ENCODE data around the gene PLEKHS1.

Gene PLEKHS1

GRCh38 chr10:113716109-113716910 is 35.2 kb upstream of the PLEKHS1 start:
- Histone ChIP-seq H3K4me1 (ENCODE audit: control insufficient read depth, insufficient read depth, low read length, unreplicated experiment) (no peaks in the 10 kb centered on the region), H3K79me2 (ENCODE audit: control insufficient read depth, insufficient read depth, low read length, unreplicated experiment) (no peaks in the 10 kb centered on the region), H3K27ac (ENCODE audit: low read depth, low read length) (no peak overlapping the region), H3K36me3 (ENCODE audit: insufficient read depth, low read length) (0 out of 2 replicates have a peak, but pooled peaks cover 6% of the 10 kb centered on the region), H2AFZ (ENCODE audit: low read length, unreplicated experiment) (no peak overlapping the region), H3K27me3 (ENCODE audit: insufficient read depth, low read length) (no peaks in the 10 kb centered on the region), H3K4me3 (ENCODE audit: low read depth, low read length) (no peak overlapping the region)

GRCh38 chr10:113718969-113719822 is 32.3 kb upstream of the PLEKHS1 start:
- 0 out of 2 replicates have a peak, but pooled peaks cover 6% of the 10 kb centered on the region for H3K36me3 ChIP-seq (ENCODE audit: insufficient read depth, low read length)
- no peak overlapping the region for H3K4me3 ChIP-seq (ENCODE audit: low read depth, low read length)
- no peaks in the 10 kb centered on the region for H3K79me2 ChIP-seq (ENCODE audit: control insufficient read depth, insufficient read depth, low read length, unreplicated experiment)
- no peak overlapping the region for H3K27ac ChIP-seq (ENCODE audit: low read depth, low read length)
- H2AFZ ChIP-seq (ENCODE audit: low read length, unreplicated experiment), result no peak overlapping the region
- H3K27me3 ChIP-seq (ENCODE audit: insufficient read depth, low read length), result no peaks in the 10 kb centered on the region
- no peaks in the 10 kb centered on the region for H3K4me1 ChIP-seq (ENCODE audit: control insufficient read depth, insufficient read depth, low read length, unreplicated experiment)

- Histone ChIP-seq H3K27ac (ENCODE audit: low read depth, low read length) (no peak overlapping the region), H3K79me2 (ENCODE audit: control insufficient read depth, insufficient read depth, low read length, unreplicated experiment) (no peaks in the 10 kb centered on the region), H3K36me3 (ENCODE audit: insufficient read depth, low read length) (0 out of 2 replicates have a peak, but pooled peaks cover 6% of the 10 kb centered on the region), H3K4me3 (ENCODE audit: low read depth, low read length) (no peak overlapping the region), H3K4me1 (ENCODE audit: control insufficient read depth, insufficient read depth, low read length, unreplicated experiment) (no peaks in the 10 kb centered on the region), H3K27me3 (ENCODE audit: insufficient read depth, low read length) (no peaks in the 10 kb centered on the region), H2AFZ (ENCODE audit: low read length, unreplicated experiment) (no peak overlapping the region)
These were observed 31.1 kb upstream of the PLEKHS1 start for GRCh38 chr10:113720386-113720785.

GRCh38 chr10:113732160-113732881 is 19.2 kb upstream of the PLEKHS1 start:
- Histone ChIP-seq H3K79me2 (ENCODE audit: control insufficient read depth, insufficient read depth, low read length, unreplicated experiment) (no peaks in the 10 kb centered on the region), H3K4me1 (ENCODE audit: control insufficient read depth, insufficient read depth, low read length, unreplicated experiment) (peaks cover 4% of the 10 kb centered on the region), H3K27me3 (ENCODE audit: insufficient read depth, low read length) (peaks cover 19% of the 10 kb centered on the region; the same call in 1 of the 2 replicates), H2AFZ (ENCODE audit: low read length, unreplicated experiment) (no peak overlapping the region), H3K27ac (ENCODE audit: low read depth, low read length) (no peak overlapping the region), H3K36me3 (ENCODE audit: insufficient read depth, low read length) (peaks cover 22% of the 10 kb centered on the region), H3K4me3 (ENCODE audit: low read depth, low read length) (no peak overlapping the region)

GRCh38 chr10:113732966-113733365 is 18.5 kb upstream of the PLEKHS1 start:
- no peak overlapping the region for H2AFZ ChIP-seq (ENCODE audit: low read length, unreplicated experiment)
- peaks cover 20% of the 10 kb centered on the region for H3K36me3 ChIP-seq (ENCODE audit: insufficient read depth, low read length)
- H3K79me2 ChIP-seq (ENCODE audit: control insufficient read depth, insufficient read depth, low read length, unreplicated experiment), result no peaks in the 10 kb centered on the region
- no peak overlapping the region for H3K4me3 ChIP-seq (ENCODE audit: low read depth, low read length)
- peaks cover 22% of the 10 kb centered on the region for H3K27me3 ChIP-seq (ENCODE audit: insufficient read depth, low read length)
- H3K27ac ChIP-seq (ENCODE audit: low read depth, low read length), result no peak overlapping the region
- H3K4me1 ChIP-seq (ENCODE audit: control insufficient read depth, insufficient read depth, low read length, unreplicated experiment), result peaks cover 4% of the 10 kb centered on the region

- Histone ChIP-seq H2AFZ (ENCODE audit: low read length, unreplicated experiment) (no peak overlapping the region), H3K27ac (ENCODE audit: low read depth, low read length) (no peak overlapping the region), H3K4me3 (ENCODE audit: low read depth, low read length) (no peak overlapping the region), H3K36me3 (ENCODE audit: insufficient read depth, low read length) (peaks cover 19% of the 10 kb centered on the region), H3K4me1 (ENCODE audit: control insufficient read depth, insufficient read depth, low read length, unreplicated experiment) (peaks cover 4% of the 10 kb centered on the region), H3K79me2 (ENCODE audit: control insufficient read depth, insufficient read depth, low read length, unreplicated experiment) (no peaks in the 10 kb centered on the region), H3K27me3 (ENCODE audit: insufficient read depth, low read length) (peaks cover 29% of the 10 kb centered on the region)
These were observed 17.8 kb upstream of the PLEKHS1 start for GRCh38 chr10:113733635-113734034.

GRCh38 chr10:113735913-113736312 is 15.6 kb upstream of the PLEKHS1 start:
- Histone ChIP-seq H3K27me3 (ENCODE audit: insufficient read depth, low read length) (peaks cover 42% of the 10 kb centered on the region), H2AFZ (ENCODE audit: low read length, unreplicated experiment) (no peak overlapping the region), H3K36me3 (ENCODE audit: insufficient read depth, low read length) (no peaks in the 10 kb centered on the region), H3K4me1 (ENCODE audit: control insufficient read depth, insufficient read depth, low read length, unreplicated experiment) (peaks cover 4% of the 10 kb centered on the region), H3K4me3 (ENCODE audit: low read depth, low read length) (no peak overlapping the region), H3K27ac (ENCODE audit: low read depth, low read length) (no peak overlapping the region), H3K79me2 (ENCODE audit: control insufficient read depth, insufficient read depth, low read length, unreplicated experiment) (no peaks in the 10 kb centered on the region)

- H2AFZ ChIP-seq (ENCODE audit: low read length, unreplicated experiment), result no peak overlapping the region
- H3K4me3 ChIP-seq (ENCODE audit: low read depth, low read length), result no peak overlapping the region
- H3K79me2 ChIP-seq (ENCODE audit: control insufficient read depth, insufficient read depth, low read length, unreplicated experiment), result no peaks in the 10 kb centered on the region
- peaks cover 4% of the 10 kb centered on the region for H3K4me1 ChIP-seq (ENCODE audit: control insufficient read depth, insufficient read depth, low read length, unreplicated experiment)
- H3K27ac ChIP-seq (ENCODE audit: low read depth, low read length), result no peak overlapping the region
- H3K36me3 ChIP-seq (ENCODE audit: insufficient read depth, low read length), result no peaks in the 10 kb centered on the region
- peaks cover 42% of the 10 kb centered on the region for H3K27me3 ChIP-seq (ENCODE audit: insufficient read depth, low read length)
These were observed 14.9 kb upstream of the PLEKHS1 start for GRCh38 chr10:113736576-113736975.

GRCh38 chr10:113739031-113739430 is 12.5 kb upstream of the PLEKHS1 start:
- Histone ChIP-seq H3K36me3 (ENCODE audit: insufficient read depth, low read length) (no peaks in the 10 kb centered on the region), H3K27ac (ENCODE audit: low read depth, low read length) (no peak overlapping the region), H3K4me3 (ENCODE audit: low read depth, low read length) (no peak overlapping the region), H2AFZ (ENCODE audit: low read length, unreplicated experiment) (no peak overlapping the region), H3K79me2 (ENCODE audit: control insufficient read depth, insufficient read depth, low read length, unreplicated experiment) (no peaks in the 10 kb centered on the region), H3K4me1 (ENCODE audit: control insufficient read depth, insufficient read depth, low read length, unreplicated experiment) (no peaks in the 10 kb centered on the region), H3K27me3 (ENCODE audit: insufficient read depth, low read length) (peaks cover 57% of the 10 kb centered on the region)

- H2AFZ ChIP-seq (ENCODE audit: low read length, unreplicated experiment), result no peak overlapping the region
- H3K36me3 ChIP-seq (ENCODE audit: insufficient read depth, low read length), result no peaks in the 10 kb centered on the region
- no peak overlapping the region for H3K4me3 ChIP-seq (ENCODE audit: low read depth, low read length)
- H3K27ac ChIP-seq (ENCODE audit: low read depth, low read length), result no peak overlapping the region
- peaks cover 59% of the 10 kb centered on the region for H3K27me3 ChIP-seq (ENCODE audit: insufficient read depth, low read length)
- no peaks in the 10 kb centered on the region for H3K79me2 ChIP-seq (ENCODE audit: control insufficient read depth, insufficient read depth, low read length, unreplicated experiment)
- H3K4me1 ChIP-seq (ENCODE audit: control insufficient read depth, insufficient read depth, low read length, unreplicated experiment), result no peaks in the 10 kb centered on the region
These were observed 11.9 kb upstream of the PLEKHS1 start for GRCh38 chr10:113739577-113739976.
